ENCODE measurements around the gene CD47. TPM values are rescaled to one million over a fixed set of nuclear protein-coding genes. Genes with fewer than 3 reads are reported as not detected.

CD47 gene
- polyA plus RNA-seq, 3 donors = 52.3 to 203 (median 173) TPM

- Histone ChIP-seq H3K79me2 (ENCODE audit: insufficient read depth, low read length) (peaks cover 55% of the 10 kb centered on the region), H4K20me1 (ENCODE audit: insufficient read depth, low read length) (peaks cover 8% of the 10 kb centered on the region), H2AFZ (ENCODE audit: insufficient read depth, low read depth, low read length, poor library complexity, severe bottlenecking) (peak overlapping the region; percentile 79), H3K27me3 (ENCODE audit: control insufficient read depth in 2 of 2, insufficient read depth in 2 of 2, low read length in 2 of 2) (no peaks in the 10 kb centered on the region), H3K4me2 (replicated peaks; ENCODE audit: extremely low read depth, low read length, poor library complexity, severe bottlenecking) (peak overlapping the region; percentile 87), H3K4me1 (ENCODE audit: control insufficient read depth in 1 of 2, insufficient read depth in 2 of 2, low read length in 2 of 2) (peaks cover 25 to 45% of the 10 kb centered on the region in 2 donors), H3K9ac (ENCODE audit: insufficient read depth, low read length, poor library complexity, severe bottlenecking) (peak overlapping the region; percentile 97), H3K4me3 (replicated peaks in 1 of 3; ENCODE audit: low read depth in 2 of 3, low read length in 3 of 3) (peak overlapping the region; percentile 82 to 94 (median 90)), H3K27ac (ENCODE audit: low read depth in 1 of 2, low read length in 2 of 2) (peak overlapping the region; percentile 86 to 96), H3K9me3 (replicated peaks in 1 of 2; ENCODE audit: control insufficient read depth in 1 of 2, insufficient read depth in 1 of 2, low read length in 2 of 2) (no peaks in the 10 kb centered on the region), H3K36me3 (replicated peaks in 1 of 2; ENCODE audit: control insufficient read depth in 1 of 2, insufficient read depth in 2 of 2, low read length in 2 of 2) (no peaks in the 10 kb centered on the region)
- TF ChIP-seq CTCF (IDR thresholded peaks at IDR 0.05) = no peak
- Mint-ChIP-seq H3K27ac (peak overlapping the region; percentile 93 to 99 (median 97)), H3K9me3 (peaks cover 0 to 4% (median 0%) of the 10 kb centered on the region in 7 donors), H3K36me3 (no peaks in the 10 kb centered on the region), H3K4me1 (peaks cover 16% of the 10 kb centered on the region), H3K4me3 (peak overlapping the region; percentile 97 to 100), H3K27me3 (ENCODE audit: low read depth in 3 of 3) (peaks cover 2 to 6% (median 3%) of the 10 kb centered on the region in 3 donors)
- peak; percentile 30 to 43 (median 39) for DNase-seq
- WGBS (ENCODE audit: insufficient coverage) = 0% methylated on average over 13 of the region's 29 CpGs
- intact Hi-C loops (cut with micrococcal nuclease) = loop anchor here (2.0 to 10.0 kb wide), 4 partner anchors 42 to 317 kb away; partner anchors contain the start of gene IFT57 (in 2 of the 2)
Measured at GRCh38 chr3:108090049-108090700, 656 bp downstream of the CD47 start.

GRCh38 chr3:108089579-108089978, 1.3 kb downstream of the CD47 start:
- peak overlapping the region; percentile 93 to 99 (median 97) for H3K27ac Mint-ChIP-seq
- intact Hi-C loops (cut with micrococcal nuclease) = no loop called here

More at GRCh38 chr3:108089579-108089978, 1.3 kb downstream of the CD47 start:
- no peaks in the 10 kb centered on the region for H3K36me3 ChIP-seq (replicated peaks in 1 of 2; ENCODE audit: control insufficient read depth in 1 of 2, insufficient read depth in 2 of 2, low read length in 2 of 2)
- H3K27ac ChIP-seq (ENCODE audit: low read depth in 1 of 2, low read length in 2 of 2) = peak overlapping the region; percentile 86 to 96
- H3K27me3 ChIP-seq (ENCODE audit: control insufficient read depth in 2 of 2, insufficient read depth in 2 of 2, low read length in 2 of 2) = no peaks in the 10 kb centered on the region
- peak overlapping the region; percentile 87 for H3K4me2 ChIP-seq (replicated peaks; ENCODE audit: extremely low read depth, low read length, poor library complexity, severe bottlenecking)
- H3K4me1 ChIP-seq (ENCODE audit: control insufficient read depth in 1 of 2, insufficient read depth in 2 of 2, low read length in 2 of 2) = peaks cover 31 to 51% of the 10 kb centered on the region in 2 donors
- Mint-ChIP-seq H3K27me3 (ENCODE audit: low read depth in 3 of 3) (peaks cover 2 to 6% (median 3%) of the 10 kb centered on the region in 3 donors), H3K9me3 (peaks cover 0 to 4% (median 0%) of the 10 kb centered on the region in 7 donors), H3K4me1 (peaks cover 16% of the 10 kb centered on the region), H3K4me3 (peak overlapping the region; percentile 97 to 100), H3K36me3 (no peaks in the 10 kb centered on the region)
- peak overlapping the region; percentile 79 for H2AFZ ChIP-seq (ENCODE audit: insufficient read depth, low read depth, low read length, poor library complexity, severe bottlenecking)
- peaks cover 14% of the 10 kb centered on the region for H4K20me1 ChIP-seq (ENCODE audit: insufficient read depth, low read length)
- no peak for DNase-seq
- H3K4me3 ChIP-seq (replicated peaks in 1 of 3; ENCODE audit: low read depth in 2 of 3, low read length in 3 of 3) = peak overlapping the region; percentile 82 to 94 (median 90)
- peak overlapping the region; percentile 97 for H3K9ac ChIP-seq (ENCODE audit: insufficient read depth, low read length, poor library complexity, severe bottlenecking)
- H3K9me3 ChIP-seq (replicated peaks in 1 of 2; ENCODE audit: control insufficient read depth in 1 of 2, insufficient read depth in 1 of 2, low read length in 2 of 2) = no peaks in the 10 kb centered on the region
- TF ChIP-seq CTCF (IDR thresholded peaks at IDR 0.05) = no peak
- 0% methylated on average over 1 of the region's 10 CpGs for WGBS (ENCODE audit: insufficient coverage)
- H3K79me2 ChIP-seq (ENCODE audit: insufficient read depth, low read length) = peaks cover 61% of the 10 kb centered on the region
